Urothelium cell line (cell line): ENCODE data around the gene RAB25.

ENCODE experiments used
- DNase-seq: peaks from one replicate; pipeline ENCODE4 v3.0.0; 2011; ENCODE audit warnings: low spot score, mixed read lengths
- FAIRE-seq: peaks from 2 replicates; lab custom pipeline; 2011; peaks lifted over from hg19 to GRCh38; lab: Jason Lieb, UNC

Gene RAB25

DNA sequence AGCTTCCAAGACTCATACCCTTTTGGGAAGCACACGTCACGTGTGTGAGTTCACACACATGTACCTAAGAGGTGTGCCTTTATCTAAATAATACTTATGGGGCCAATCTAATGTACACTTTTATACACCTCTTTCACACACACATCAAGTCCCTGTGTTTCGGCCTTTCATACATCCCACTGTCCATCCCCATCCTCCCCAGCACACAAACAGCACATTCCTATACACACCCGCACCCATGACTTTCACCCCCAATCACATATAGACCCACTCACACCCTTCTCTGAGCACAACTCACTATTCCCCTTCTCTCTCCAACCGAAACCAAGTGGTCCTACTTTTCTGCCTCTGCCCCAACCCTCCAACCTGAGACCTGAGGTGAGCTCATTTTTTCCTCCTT is 17.8 kb downstream of the RAB25 start:
- DNase-seq (no peak), FAIRE-seq (no peak)

DNA sequence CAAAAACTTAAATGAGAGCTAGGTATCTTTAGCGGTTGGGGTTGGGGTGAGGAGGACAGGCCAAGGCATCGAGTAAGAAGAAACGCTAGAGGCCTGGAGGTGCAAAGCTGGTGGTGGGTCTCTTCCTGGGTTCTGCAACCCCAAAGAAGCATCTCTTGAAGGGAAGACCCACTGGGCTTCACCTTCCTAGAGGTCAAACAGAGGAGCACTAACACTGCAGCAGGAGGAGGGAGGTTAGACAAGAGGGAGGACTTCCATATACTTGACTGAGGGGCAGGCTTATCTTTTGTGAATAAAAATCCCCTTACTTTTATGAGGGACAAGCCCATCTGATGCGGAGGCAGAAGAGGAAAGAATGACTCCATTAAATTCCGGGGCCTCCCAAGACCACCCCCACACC is 18.8 kb downstream of the RAB25 start:
- no peak for DNase-seq
- no peak for FAIRE-seq

DNA sequence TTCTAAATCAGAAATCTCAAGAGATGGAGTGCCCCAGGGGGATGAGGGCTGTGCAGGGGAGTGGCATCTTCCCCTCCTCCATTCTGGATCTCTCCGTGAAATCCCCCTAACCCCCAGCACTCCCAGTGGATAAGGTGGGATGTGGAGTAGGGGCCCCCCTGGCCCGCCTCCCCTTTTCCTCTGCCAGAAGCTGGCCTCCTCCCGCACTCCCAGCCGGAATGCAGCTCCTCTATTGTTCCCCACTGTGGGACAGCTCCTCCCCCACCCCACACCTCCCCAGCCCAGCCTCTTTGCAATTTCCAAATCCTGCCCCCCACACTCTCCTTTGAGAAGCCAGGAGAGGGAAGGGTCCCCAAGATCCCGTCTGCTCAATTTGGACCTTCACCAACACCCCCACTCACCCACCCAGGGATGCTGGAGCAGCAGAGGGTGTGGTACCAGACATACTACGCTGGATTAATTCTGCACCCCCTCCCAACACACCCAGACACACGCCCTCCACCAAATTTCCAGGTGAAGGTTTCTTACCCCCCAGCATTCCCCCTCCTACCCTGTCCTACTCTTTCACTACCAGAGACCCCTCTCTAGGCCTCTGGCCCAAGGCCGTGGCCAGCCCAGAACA is 19.4 kb downstream of the RAB25 start:
- DNase-seq (no peak), FAIRE-seq (no peak)

DNA sequence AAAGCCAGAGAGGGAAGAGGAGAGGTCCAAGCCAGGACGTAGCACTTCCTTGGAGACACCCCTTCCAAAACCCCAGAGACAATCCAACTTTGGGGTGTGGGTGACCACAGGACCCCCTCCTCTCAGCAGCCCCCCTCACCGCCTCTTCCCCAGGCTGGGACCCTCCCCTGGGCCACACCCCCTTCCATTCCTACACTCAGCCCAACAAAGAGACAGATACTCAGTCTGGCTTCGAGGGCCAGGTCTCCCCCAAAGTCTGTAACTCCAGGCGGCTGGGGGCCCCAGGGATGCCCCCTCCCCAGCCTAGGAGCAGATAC is 19.9 kb downstream of the RAB25 start:
- no peak for DNase-seq
- FAIRE-seq: no peak

DNA sequence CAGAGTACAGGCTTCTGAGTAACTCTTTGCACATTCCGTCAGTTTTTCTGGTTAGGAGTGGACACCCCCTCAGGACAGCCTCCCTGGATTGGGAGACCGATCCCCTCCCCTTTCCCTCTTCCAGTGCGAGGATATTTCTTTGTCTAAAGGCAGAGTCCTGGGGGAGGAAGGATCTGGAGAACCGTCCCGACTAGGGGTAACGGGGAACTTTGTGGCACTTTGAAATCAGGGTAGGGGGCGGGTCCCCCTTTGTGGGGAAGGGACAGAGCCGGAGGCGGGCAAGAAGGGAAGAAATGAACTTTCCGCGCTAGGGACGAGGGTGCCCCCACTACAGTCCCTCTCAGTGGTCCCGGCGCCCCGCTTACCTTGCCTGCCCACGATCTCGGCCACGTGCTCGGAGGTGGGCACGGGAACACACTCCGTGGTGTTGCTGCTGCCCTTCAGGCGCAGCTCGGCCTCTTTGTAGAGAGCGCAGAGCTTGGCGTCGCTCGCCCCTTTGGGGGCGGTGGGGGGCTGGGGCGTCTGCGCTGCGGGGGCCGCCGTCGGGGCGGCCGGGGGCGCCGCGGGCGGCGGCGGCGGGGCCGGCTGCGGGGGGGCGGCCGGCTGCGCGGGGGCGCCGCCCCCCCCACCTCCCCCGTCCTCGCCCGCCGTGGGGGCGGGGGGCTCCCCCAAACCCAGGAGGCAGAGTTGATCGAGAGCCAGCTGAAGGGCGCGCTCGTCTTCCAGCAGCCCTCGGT is 20.4 kb downstream of the RAB25 start:
- FAIRE-seq: no peak
- peak; percentile 34 for DNase-seq

DNA sequence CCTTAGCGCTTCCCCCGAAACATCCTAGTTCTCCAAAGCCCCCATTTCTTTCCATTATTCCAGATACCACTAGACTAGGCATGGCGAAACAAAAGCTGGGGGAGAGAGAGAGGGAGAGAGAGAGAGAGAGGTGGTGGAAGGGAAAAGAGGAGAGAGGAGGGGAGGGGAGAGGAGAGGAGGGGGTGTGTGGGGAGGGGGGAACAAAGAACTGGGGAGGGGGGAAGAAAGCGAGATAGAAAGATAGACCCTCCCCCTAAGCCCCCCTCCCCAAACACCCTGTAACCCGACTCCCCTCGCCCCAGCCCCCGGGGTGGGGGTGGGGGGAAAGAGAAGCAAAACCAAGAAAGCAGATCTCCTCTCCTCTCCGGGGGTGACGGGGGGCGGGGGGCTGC is 21.0 kb downstream of the RAB25 start:
- DNase-seq (no peak), FAIRE-seq (no peak)

DNA sequence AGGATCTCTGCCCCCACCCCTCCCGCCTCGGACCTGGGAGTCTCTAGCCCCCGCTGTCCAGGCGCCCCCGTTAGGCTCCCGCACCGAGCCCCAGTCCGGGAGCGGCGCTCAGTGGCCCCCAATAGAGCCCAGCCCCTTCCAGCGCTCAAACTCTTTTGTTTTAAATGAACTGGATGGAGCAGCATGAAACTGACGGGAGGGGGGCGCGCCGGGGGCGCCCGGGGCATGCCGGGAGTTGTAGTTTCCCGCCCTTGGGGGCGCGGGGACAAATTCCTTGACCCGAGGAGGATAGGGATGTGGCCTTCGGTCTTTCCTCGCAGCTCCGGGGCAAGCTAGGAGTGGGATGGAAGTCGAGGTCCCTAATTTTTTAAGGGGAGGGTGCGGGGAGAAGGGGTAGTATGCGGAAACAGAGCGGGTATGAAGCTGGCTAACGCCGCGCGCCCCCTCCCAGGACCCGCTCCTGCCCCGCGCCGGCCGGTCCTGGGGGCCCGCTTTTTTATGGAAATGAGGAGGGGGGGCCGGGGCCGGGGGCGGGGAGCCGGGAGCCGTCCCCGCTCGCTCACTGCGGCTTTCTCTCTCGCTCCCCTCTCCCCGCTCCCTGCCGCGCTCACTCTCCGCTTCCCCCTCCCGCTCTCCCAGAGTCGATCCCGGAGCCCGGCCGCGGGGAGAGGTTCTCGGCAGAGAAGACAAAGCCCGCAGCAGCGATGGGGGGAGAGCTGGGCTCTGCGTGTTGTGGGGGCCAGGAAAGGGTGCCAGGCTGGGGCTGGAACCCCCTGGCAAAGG is 21.5 kb downstream of the RAB25 start, which contains the start of gene MEX3A:
Gene MEX3A, minus strand, starts transcription at position 157 of the 783 bp plus-strand sequence. CDS start 467 bp downstream, outside the sequence.
- no peak for FAIRE-seq
- peak; percentile 88 for DNase-seq

DNA sequence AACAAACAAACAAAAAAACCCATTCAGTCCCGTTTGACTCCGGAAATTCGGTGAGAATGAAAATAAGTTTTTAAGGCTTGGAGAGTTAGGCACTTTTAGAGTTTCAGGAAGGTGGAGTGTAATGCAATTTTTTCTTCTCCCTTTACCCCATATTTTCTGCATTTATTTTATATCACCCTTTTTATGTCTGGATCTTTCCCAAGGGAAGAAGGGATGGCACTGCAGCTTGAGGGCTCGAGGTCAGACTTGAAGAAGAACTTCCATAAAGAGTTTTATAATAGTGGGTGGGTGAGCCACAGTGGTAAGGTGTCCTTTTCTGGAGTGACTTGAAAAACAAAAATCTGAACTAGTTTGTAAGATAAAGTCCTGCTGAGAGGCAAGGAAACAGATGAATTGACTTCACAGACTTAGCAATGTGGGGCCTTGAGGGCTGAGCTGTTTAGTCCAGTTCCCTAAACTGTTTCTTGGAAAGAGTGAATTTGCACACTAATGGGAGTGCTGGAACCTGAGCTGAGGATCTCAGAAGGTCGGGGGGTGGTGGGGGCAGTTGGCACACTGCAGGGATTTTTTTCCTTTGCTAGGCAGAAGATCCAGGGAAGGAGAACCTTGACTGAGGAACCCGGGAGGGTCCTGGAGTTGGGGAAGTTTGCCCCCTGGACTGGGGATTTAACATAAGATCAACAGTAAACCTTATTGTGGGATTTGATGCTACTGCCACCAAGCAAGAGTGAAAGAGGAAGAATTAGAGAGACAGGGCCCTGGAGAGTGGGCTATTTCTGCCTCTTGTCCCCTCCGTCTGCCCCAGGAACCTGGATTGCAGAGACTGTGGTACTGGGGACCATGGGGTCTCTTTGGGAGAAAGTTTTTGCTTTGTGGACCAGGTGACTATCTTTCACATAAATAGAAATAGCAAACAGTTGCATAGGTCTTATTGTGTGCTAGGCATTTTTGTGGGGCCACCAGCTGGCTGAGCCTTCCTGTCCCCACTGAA is 23.1 kb downstream of the RAB25 start:
- no peak for DNase-seq
- FAIRE-seq: no peak

DNA sequence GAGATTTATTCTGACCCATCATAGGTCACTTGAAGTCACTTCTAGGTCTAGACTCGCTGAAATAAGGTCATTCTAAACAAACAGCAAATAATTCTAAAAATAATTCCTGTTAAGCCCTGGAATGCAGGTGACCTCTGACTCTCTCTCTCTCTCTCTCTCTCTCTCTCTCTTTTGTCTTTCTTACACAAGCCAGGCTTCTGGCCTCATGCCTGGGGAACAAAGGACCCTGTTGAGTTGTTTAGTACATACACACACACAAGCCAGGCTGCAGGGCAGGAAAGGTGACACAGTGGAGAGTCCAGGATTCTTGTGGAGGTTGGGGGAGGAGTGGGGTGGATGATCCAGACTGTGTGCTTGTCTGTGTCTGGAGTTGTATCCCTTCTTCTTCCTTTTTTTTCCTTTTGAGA is 25.3 kb downstream of the RAB25 start:
- DNase-seq: peak; percentile 37
- FAIRE-seq: no peak

DNA sequence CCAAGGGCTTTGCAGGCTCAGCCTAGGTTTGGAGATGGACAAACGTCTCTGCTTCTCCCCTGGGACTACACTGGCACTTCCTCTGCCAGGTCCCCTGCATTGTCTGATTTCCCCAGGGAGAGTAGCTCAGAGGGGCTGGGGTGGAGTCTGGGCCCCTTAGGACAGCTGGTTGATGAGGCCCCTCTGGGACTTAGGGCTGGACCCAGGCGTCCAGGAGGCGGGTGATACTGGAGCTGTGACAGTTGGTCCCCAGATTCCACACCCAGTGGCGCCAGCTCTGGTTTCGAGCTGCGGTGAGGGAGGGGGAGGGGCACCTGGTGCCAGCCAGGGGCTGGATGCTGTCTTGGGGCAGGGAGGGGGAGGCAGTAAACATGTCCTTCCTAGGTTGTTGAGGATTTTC is 28.7 kb downstream of the RAB25 start:
- FAIRE-seq (no peak), DNase-seq (no peak)

DNA sequence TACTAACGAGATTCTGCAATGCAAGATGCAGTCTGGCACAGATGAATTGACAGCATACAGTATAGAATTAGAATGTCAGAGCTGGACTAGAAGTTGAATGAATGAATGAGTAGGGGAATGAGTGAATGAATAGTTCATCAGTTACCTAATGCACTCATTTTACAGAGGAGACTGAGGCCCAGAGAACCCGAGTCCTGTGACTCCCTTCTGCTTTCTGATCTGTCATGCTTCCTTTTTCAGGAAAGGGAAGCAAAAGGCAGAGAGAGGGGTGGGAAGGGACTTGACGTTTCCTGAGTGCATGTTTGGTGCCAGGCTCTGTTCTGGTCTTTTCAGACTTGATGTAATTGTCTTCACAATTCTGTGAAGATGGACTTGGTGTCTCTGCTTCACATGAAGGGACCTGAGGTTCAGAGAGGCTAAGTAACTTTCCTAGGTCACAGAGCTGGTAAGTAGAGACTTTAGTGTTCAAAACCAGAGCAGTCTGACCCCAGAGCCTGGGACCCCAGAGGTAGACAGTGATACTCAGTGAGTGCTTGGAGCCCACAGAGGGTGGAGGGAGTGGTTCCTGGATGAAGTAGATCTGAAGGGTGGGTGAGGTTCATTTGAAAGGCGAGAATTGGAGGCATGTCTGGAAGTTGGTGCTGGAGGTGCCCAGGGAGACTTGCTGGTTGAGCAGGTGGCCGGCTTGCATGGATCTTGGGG is 29.3 kb downstream of the RAB25 start:
- DNase-seq: no peak
- FAIRE-seq: no peak

DNA sequence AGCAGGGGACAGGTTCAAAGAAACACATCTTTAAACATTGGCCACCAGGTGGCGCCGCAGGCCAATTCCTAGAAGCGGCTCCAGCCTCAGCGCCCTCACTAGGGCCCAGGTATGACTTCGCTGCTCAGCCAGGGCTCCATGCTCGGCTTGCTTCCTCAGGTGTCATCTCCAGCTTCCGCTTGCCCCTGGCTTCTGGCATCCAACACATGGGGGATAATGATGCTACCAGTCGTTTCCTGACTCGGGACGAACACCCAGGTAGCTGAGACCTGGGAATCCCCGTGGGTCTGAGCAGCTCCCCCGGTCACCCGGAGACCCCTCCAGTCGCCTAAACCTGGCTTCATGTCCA is 29.9 kb downstream of the RAB25 start:
- DNase-seq (peak; percentile 81), FAIRE-seq (no peak)

DNA sequence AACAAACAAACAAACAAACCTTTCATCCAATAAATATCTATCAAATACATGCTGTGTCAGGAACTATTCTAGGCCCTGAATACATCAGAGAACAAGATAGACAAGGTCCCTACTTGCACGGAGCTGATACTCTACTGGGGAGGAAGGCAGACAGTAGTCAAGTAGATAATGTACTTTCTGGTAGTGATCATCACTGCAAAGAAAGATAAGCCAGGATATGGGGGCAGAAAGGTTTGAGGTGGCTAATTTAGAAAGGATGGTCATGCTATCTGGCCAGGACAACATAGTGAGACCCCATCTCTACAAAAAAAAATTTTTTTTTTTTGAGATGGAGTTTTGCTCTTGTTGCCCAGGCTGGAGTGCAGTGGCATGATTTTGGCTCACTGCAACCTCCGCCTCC is 30.6 kb downstream of the RAB25 start:
- DNase-seq: no peak
- FAIRE-seq: no peak

DNA sequence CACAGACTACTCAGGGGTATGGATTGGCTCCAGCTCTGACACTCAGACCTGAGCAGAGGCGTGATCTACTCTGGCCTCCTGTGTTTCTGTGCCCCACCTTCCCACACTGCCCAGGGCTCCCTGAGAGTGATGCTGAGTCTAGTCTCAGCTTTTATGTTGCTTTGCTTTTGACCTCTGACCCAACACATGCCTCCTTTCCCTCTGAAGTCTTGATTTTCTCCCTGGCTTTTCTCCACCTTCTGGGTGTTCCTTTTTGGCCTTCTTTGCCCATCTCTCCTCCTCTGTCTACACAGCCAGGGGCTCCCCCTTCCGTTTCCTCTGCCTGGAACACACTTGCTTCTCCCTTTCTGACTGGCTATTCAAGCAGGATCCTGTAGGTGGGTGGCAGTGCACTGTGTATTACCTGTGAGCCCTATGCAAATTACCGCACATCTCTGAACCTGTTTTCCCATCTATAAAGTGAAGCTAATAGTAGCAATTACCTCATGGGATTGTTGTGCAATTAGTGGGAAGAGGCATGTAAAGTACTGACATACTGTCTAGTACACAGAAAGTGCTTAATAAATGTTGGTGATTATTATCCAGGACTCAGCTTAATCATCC is 35.0 kb downstream of the RAB25 start:
- DNase-seq (no peak), FAIRE-seq (no peak)

DNA sequence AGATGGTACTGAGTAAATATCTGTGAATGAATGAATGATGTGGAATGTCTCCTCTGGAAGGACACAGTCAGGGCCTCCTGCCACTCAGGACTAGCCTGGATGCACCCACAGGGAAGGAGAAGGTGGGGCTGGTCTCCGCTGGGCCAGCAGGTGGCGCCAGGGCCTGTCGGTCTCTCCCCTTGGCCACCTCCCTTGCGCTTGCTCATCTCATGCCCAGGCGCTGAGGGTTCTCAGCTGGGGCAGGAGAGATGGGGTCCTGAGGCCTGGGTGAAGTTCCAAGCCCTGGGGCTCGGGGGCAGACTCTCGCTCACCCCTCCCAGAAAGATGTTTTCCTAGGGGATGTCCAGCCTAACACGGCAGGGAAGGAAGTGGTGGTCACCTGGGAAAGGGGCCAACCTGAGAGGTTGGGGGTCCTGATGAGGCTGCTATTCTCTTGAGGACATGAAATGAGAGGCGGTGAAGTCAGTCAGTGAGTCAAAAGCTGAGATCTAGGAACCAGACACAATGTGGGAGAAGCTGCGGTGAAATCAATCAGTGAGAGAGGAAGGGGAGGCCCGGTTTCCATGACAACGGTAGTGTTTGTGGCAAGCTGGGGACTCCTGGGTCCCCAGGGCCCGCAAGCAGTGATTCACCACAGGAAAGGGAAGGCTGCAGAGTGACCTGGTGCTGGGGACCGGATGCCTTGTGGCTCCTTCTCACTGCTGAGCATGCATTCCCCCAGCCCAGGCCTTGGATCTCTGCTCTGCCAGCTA is 35.9 kb downstream of the RAB25 start:
- peak; percentile 85 for DNase-seq
- no peak for FAIRE-seq

DNA sequence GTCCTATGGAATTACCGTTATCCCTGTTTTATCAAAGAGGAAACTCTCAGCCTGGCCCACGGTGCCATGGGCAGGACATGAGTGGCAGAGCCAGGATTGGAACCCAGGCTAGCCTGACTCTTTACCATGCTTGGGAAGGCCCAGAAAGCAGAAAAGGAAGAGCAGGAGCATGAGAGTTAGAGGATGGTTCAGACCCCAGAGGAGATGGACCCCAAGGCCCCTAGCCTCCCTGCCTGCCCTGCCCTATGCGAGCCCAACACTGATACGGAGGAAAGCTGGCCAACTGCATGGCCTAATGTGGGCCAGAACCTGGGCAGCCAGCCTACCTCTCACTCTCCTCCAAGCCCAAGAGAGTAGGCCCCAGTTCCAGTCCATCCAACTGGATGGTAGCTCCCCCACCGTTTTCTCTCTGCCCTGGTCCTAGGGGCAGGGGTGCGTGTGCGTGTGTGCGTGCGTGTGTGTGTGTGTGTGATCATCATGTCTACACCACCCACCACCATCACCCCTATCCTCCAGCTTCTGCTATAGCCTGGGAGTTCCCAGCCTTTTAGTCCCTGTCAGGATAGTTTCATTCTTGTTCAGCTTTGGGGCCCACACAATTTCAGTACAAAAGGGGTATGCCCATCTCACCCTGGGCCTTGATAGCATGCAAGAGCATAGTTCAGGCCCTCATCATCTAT is 36.7 kb downstream of the RAB25 start:
- DNase-seq (no peak), FAIRE-seq (no peak)

DNA sequence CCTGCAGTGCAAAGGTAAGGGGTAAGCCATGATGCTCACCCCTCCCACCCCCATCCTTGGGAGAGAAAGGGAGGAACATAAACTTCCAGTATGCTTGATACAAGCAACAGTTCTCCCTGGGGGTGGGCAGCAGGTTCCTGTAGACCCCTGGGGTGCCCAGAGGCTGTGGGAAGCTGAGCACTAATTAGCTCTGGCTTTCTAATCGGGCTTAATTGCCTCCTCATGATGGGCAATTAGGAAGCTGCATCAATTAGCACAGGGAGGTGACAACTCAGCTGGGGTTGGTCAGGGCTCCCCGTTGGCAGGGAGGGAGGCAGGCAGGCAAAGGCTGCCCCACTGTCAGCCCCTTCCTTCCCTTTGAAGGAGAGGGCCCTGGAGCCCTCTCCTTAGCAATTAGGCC is 37.8 kb downstream of the RAB25 start:
- FAIRE-seq (no peak), DNase-seq (no peak)

DNA sequence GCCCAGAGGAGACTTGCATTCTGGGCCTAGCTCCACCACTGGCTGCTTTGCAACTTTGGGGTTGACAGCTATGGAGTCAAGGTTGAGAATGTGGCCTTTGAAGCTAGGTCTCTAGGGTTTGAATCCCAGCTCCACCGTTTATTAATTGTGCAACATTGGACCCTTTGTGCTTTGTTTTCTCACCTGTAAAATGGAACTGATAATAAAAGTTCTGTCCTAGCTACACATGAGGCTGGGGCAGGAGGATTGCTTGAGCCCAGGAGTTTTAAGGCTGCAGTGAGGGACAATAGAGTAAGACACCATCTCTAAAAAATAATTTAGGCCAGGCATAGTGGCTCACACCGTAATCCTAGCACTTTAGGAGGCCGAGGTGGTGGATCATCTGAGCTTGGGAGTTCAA is 38.3 kb downstream of the RAB25 start:
- FAIRE-seq: no peak
- DNase-seq: no peak
